GM12892 (cell line): ENCODE results near the gene GARRE1.

ENCODE experiments used
- POLR2A ChIP-seq: IDR thresholded peaks from 2 replicates; pipeline ENCODE4 v1.6.1; 2011; ENCODE audit warnings: low read depth, low read length, control low read depth
- POLR2AphosphoS5 ChIP-seq: IDR thresholded peaks from 2 replicates; pipeline ENCODE4 v1.6.1; 2011; ENCODE audit warnings: low read depth, low read length, control low read depth

GRCh38 chr19:34218818-34219164, 35.6 kb upstream of the GARRE1 start:
- no peak for TF ChIP-seq POLR2A
- no peak for TF ChIP-seq POLR2AphosphoS5
